Liver (tissue), 9 donors: ENCODE measurements around the gene MID1. TPM values are rescaled to one million over a fixed set of nuclear protein-coding genes. Genes with fewer than 3 reads are reported as not detected.

Experiments
- DNase-seq: peaks from one replicate; pipeline ENCODE4 v3.0.0-alpha.2; 2017; ENCODE audit warnings: low spot score
- H3K27ac ChIP-seq, 2 donors: one replicate each; pipeline ENCODE4 v1.7.0; 2013; ENCODE audit warnings: inconsistent platforms in 2 of 2, low read length in 2 of 2, control low read depth in 1 of 2, low read depth in 1 of 2, mild to moderate bottlenecking in 1 of 2
- H3K27me3 ChIP-seq, 4 donors: one replicate each; pipeline versions ENCODE4 v1.6.1 to v1.7.0; 2013; ENCODE audit warnings: low read length in 3 of 4, inconsistent platforms in 1 of 4, mild to moderate bottlenecking in 1 of 4, moderate library complexity in 1 of 4; ENCODE audit not compliant: control insufficient read depth in 4 of 4, insufficient read depth in 4 of 4
- H3K36me3 ChIP-seq, 4 donors: one replicate each; pipeline versions ENCODE4 v1.6.1 to v1.7.0; 2013; ENCODE audit warnings: low read length in 3 of 4, mild to moderate bottlenecking in 3 of 4, low read depth in 1 of 4, moderate library complexity in 1 of 4; ENCODE audit not compliant: control insufficient read depth in 4 of 4, insufficient read depth in 3 of 4
- H3K4me1 ChIP-seq, 4 donors: one replicate each; pipeline versions ENCODE4 v1.6.1 to v1.7.0; 2013; ENCODE audit warnings: low read length in 3 of 4, mild to moderate bottlenecking in 3 of 4, moderate library complexity in 1 of 4; ENCODE audit not compliant: control insufficient read depth in 4 of 4, insufficient read depth in 4 of 4
- H3K4me3 ChIP-seq, 3 donors: one replicate each; pipeline versions ENCODE4 v1.6.1 to v1.7.0; 2013; ENCODE audit warnings: low read length in 3 of 3, control low read depth in 1 of 3, low read depth in 1 of 3, mild to moderate bottlenecking in 1 of 3
- H3K9ac ChIP-seq, 2 donors: one replicate each; pipeline ENCODE4 v1.7.0; 2013; ENCODE audit warnings: low read length in 2 of 2, mild to moderate bottlenecking in 2 of 2, moderate library complexity in 2 of 2, control low read depth in 1 of 2, low read depth in 1 of 2
- H3K9me3 ChIP-seq, 4 donors: one replicate each; pipeline versions ENCODE4 v1.6.1 to v1.7.0; 2013; ENCODE audit warnings: low read length in 3 of 4; ENCODE audit not compliant: control insufficient read depth in 4 of 4
- ATF3 ChIP-seq: IDR thresholded peaks from 2 replicates; pipeline ENCODE4 v1.6.1; 2016; ENCODE audit warnings: antibody characterized with exemption
- CTCF ChIP-seq: fragments of 150-350 bp; IDR thresholded peaks from 2 replicates; pipeline ENCODE4 v1.5.1; 2017; ENCODE audit warnings: improper control_type of control experiment, low read depth, low read length; ENCODE audit not compliant: missing input control
- EGR1 ChIP-seq, 2 donors: IDR thresholded peaks; 2 replicates each; pipeline ENCODE4 v1.6.1; 2016 to 2018; ENCODE audit warnings: antibody characterized with exemption in 2 of 2, low read depth in 2 of 2
- FOXA1 ChIP-seq: IDR thresholded peaks from 2 replicates; pipeline ENCODE4 v1.6.1; 2016; ENCODE audit warnings: antibody characterized with exemption
- FOXA2 ChIP-seq: IDR thresholded peaks from 2 replicates; pipeline ENCODE4 v1.6.1; 2016; ENCODE audit warnings: antibody characterized with exemption
- GABPA ChIP-seq, 2 donors: IDR thresholded peaks in 1 of 2; conservative IDR thresholded peaks in 1 of 2; 2 replicates each; pipeline ENCODE4 v1.6.1; 2016; ENCODE audit warnings: antibody characterized with exemption in 2 of 2, mild to moderate bottlenecking in 1 of 2, moderate library complexity in 1 of 2
- HNF4A ChIP-seq, 2 donors: conservative IDR thresholded peaks; 2 replicates each; pipeline ENCODE4 v1.6.1; 2016; ENCODE audit warnings: antibody characterized with exemption in 2 of 2, mild to moderate bottlenecking in 2 of 2
- HNF4G ChIP-seq: IDR thresholded peaks from 2 replicates; pipeline ENCODE4 v1.6.1; 2016; ENCODE audit warnings: antibody characterized with exemption
- JUND ChIP-seq, 2 donors: IDR thresholded peaks; 2 replicates each; pipeline ENCODE4 v1.6.1; 2016; ENCODE audit warnings: antibody characterized with exemption in 2 of 2
- MAX ChIP-seq: IDR thresholded peaks from 2 replicates; pipeline ENCODE4 v1.6.1; 2016; ENCODE audit warnings: antibody characterized with exemption
- NR2F2 ChIP-seq: IDR thresholded peaks from 2 replicates; pipeline ENCODE4 v1.6.1; 2016; ENCODE audit warnings: antibody characterized with exemption
- RAD21 ChIP-seq, 2 donors: IDR thresholded peaks; 2 replicates each; pipeline ENCODE4 v1.6.1; 2016; ENCODE audit warnings: antibody characterized with exemption in 2 of 2, mild to moderate bottlenecking in 2 of 2
- REST ChIP-seq: IDR thresholded peaks from 2 replicates; pipeline ENCODE4 v1.6.1; 2016; ENCODE audit warnings: antibody characterized with exemption, mild to moderate bottlenecking
- RXRA ChIP-seq, 2 donors: IDR thresholded peaks; 2 replicates each; pipeline ENCODE4 v1.6.1; 2017 to 2018; ENCODE audit warnings: antibody characterized with exemption in 2 of 2, mild to moderate bottlenecking in 1 of 2
- SP1 ChIP-seq: IDR thresholded peaks from 2 replicates; pipeline ENCODE4 v1.6.1; 2018; ENCODE audit warnings: antibody characterized with exemption, mild to moderate bottlenecking
- TAF1 ChIP-seq: conservative IDR thresholded peaks from 2 replicates; pipeline ENCODE4 v1.6.1; 2016; ENCODE audit warnings: antibody characterized with exemption, mild to moderate bottlenecking
- ZBTB33 ChIP-seq: IDR thresholded peaks from 2 replicates; pipeline ENCODE4 v1.6.1; 2016; ENCODE audit warnings: antibody characterized with exemption
- WGBS: extraction: QIAGEN DNeasy Blood & Tissue Kit; methylation state at CpG from one replicate; pipeline ENCODE4 v1.1.7; 2013; 5-methylcytosine and 5-hydroxymethylcytosine counted together
- polyA plus RNA-seq, 2 donors: library from polyadenylated mRNA; stranded (reverse) in 1 of 2; unstranded in 1 of 2; fragments of 200-250 nt in 1 of 2; fragments of >200 nt in 1 of 2; fragmentation: Nextera tagmentation in 1 of 2; extraction: Ambion mirVana in 1 of 2; gene quantifications; one replicate each; pipeline versions ENCODE4 v1.2.1 to v1.2.3, GENCODE V29; 2013 to 2015
- total RNA-seq, 2 donors: library from RNA; depleted of rRNA; stranded (reverse); fragments of >200 nt; gene quantifications; one replicate each; pipeline ENCODE4 v1.2.3, GENCODE V29; 2014
- donor health status: healthy.
- donor health status: healthy.
- donor health status: healthy.
- donor health status: healthy.
- donor health status: healthy.

The MID1 gene
- total and polyA plus RNA-seq, 4 donors = 1.8 to 7.9 (median 4.2) TPM

- Histone ChIP-seq H3K9me3 (no peaks in the 10 kb centered on the region), H3K9ac (no peak overlapping the region), H3K27ac (no peak overlapping the region), H3K4me3 (no peak overlapping the region), H3K36me3 (no peaks in the 10 kb centered on the region), H3K27me3 (no peaks in the 10 kb centered on the region), H3K4me1 (no peaks in the 10 kb centered on the region)
- no peak for DNase-seq
- TF ChIP-seq RXRA (IDR thresholded peaks at IDR 0.05) (no peak), NR2F2 (no peak), ATF3 (no peak), JUND (IDR thresholded peaks at IDR 0.05) (no peak), CTCF (no peak), HNF4G (no peak), MAX (no peak), GABPA (IDR thresholded peaks at IDR 0.05 in 1 of 2, conservative IDR thresholded peaks at IDR 0.05 in 1 of 2) (no peak), SP1 (no peak), FOXA1 (no peak), TAF1 (no peak), HNF4A (conservative IDR thresholded peaks at IDR 0.05) (no peak), ZBTB33 (no peak), RAD21 (IDR thresholded peaks at IDR 0.05) (no peak), FOXA2 (no peak)
Measured at GRCh38 chrX:10492250-10492649, 128.1 kb downstream of the MID1 start.

GRCh38 chrX:10486373-10486772, 134.0 kb downstream of the MID1 start:
- TF ChIP-seq TAF1 (no peak), REST (no peak), RAD21 (IDR thresholded peaks at IDR 0.05) (no peak), ZBTB33 (no peak), RXRA (IDR thresholded peaks at IDR 0.05) (no peak), GABPA (IDR thresholded peaks at IDR 0.05 in 1 of 2, conservative IDR thresholded peaks at IDR 0.05 in 1 of 2) (no peak), EGR1 (IDR thresholded peaks at IDR 0.05; ENCODE audit: low read depth in 2 of 2) (no peak), FOXA1 (no peak), JUND (IDR thresholded peaks at IDR 0.05) (no peak), MAX (no peak), HNF4G (no peak), HNF4A (conservative IDR thresholded peaks at IDR 0.05) (no peak)
- DNase-seq = no peak
- no peak overlapping the region for H3K27ac ChIP-seq
- no peaks in the 10 kb centered on the region for H3K36me3 ChIP-seq
- no peaks in the 10 kb centered on the region for H3K9me3 ChIP-seq
- no peaks in the 10 kb centered on the region for H3K4me1 ChIP-seq
- H3K27me3 ChIP-seq = no peaks in the 10 kb centered on the region
- no peak overlapping the region for H3K9ac ChIP-seq
- 83% methylated on average over 3 of the region's 3 CpGs for WGBS
- no peak overlapping the region for H3K4me3 ChIP-seq
